C4-2B (cell line): Measurements from ENCODE around the gene AKR1B1.

ENCODE experiments used
- CTCF ChIP-seq: fragments of 450-650 bp; conservative IDR thresholded peaks from 2 replicates; pipeline ENCODE4 v1.5.1; 2017; ENCODE audit warnings: mild to moderate bottlenecking
- ZFX ChIP-seq: fragments of 450-650 bp; IDR thresholded peaks from 2 replicates; pipeline ENCODE4 v1.6.1; 2017

- TF ChIP-seq CTCF (no peak), ZFX (no peak)
These were observed 53.6 kb downstream of the AKR1B1 start for GRCh38 chr7:134405299-134405698.
